Measurements from ENCODE around the gene ZDHHC14. TPM values are rescaled to one million over a fixed set of nuclear protein-coding genes. Genes with fewer than 3 reads are reported as not detected.

ZDHHC14 gene
- total RNA-seq, 1 experiment from 2014 or later, result 3.2 TPM

DNA sequence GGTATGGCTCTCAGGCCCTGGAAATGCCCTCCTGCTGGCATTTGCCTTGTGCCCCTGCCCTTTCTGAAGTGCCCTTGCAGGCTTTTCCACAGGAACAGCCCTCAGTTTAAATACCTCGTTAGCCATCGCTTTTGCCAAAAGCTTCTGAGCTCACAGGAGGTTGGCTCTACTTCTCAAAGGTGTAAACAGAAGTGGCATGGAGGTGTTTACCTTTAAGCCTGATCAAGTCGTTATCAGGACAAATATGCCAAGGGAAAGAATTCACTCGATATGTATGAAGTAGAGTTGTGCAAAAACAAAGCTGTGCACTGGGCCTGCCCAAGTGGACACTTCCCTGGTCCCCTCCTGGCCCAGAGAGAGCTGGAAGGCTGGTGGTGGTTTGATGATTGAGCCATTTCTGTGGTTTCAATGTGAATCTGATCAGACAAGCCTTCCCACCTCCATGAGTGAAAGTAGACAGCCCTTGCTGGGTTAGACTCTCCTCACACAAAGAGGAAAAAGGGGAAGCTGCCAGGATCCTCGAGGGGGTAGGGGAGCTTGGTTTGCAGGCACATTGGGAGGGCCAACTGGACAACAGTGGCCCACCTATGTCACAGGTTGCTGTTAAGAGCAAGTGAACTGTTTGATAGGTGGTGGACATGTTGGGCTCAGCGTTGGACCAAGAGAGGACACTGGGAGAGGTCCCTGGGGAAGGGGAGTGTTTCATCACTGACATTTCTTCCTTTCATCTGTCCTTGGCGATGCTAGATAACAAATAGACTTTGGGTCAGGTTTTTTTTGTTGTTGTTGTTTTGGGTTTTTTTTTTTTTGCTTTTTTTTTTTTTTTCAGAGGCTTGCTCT is 98.7 kb downstream of the ZDHHC14 start:
- intact Hi-C loops (cut with micrococcal nuclease), result no loop called here
- Mint-ChIP-seq H3K4me3 (ENCODE audit: unreplicated experiment) (no peak overlapping the region), H3K4me1 (ENCODE audit: insufficient read depth, unreplicated experiment) (no peaks in the 10 kb centered on the region), H3K36me3 (ENCODE audit: insufficient read depth, unreplicated experiment) (no peaks in the 10 kb centered on the region), H3K9me3 (ENCODE audit: unreplicated experiment) (no peaks in the 10 kb centered on the region), H3K27me3 (ENCODE audit: insufficient read depth, unreplicated experiment) (no peaks in the 10 kb centered on the region), H3K27ac (ENCODE audit: low read depth, unreplicated experiment) (no peak overlapping the region)
- POLR2A ChIA-PET, result no interaction called here
- no peak for DNase-seq (ENCODE audit: unreplicated experiment)
- BruUV-seq (replicated peaks), result no TSS peak
- CTCF ChIA-PET, result no interaction called here
- TF ChIP-seq, protein P1, sequence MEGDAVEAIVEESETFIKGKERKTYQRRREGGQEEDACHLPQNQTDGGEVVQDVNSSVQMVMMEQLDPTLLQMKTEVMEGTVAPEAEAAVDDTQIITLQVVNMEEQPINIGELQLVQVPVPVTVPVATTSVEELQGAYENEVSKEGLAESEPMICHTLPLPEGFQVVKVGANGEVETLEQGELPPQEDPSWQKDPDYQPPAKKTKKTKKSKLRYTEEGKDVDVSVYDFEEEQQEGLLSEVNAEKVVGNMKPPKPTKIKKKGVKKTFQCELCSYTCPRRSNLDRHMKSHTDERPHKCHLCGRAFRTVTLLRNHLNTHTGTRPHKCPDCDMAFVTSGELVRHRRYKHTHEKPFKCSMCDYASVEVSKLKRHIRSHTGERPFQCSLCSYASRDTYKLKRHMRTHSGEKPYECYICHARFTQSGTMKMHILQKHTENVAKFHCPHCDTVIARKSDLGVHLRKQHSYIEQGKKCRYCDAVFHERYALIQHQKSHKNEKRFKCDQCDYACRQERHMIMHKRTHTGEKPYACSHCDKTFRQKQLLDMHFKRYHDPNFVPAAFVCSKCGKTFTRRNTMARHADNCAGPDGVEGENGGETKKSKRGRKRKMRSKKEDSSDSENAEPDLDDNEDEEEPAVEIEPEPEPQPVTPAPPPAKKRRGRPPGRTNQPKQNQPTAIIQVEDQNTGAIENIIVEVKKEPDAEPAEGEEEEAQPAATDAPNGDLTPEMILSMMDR (IDR thresholded peaks at IDR 0.05; ENCODE audit: unreplicated experiment), result no peak

DNA sequence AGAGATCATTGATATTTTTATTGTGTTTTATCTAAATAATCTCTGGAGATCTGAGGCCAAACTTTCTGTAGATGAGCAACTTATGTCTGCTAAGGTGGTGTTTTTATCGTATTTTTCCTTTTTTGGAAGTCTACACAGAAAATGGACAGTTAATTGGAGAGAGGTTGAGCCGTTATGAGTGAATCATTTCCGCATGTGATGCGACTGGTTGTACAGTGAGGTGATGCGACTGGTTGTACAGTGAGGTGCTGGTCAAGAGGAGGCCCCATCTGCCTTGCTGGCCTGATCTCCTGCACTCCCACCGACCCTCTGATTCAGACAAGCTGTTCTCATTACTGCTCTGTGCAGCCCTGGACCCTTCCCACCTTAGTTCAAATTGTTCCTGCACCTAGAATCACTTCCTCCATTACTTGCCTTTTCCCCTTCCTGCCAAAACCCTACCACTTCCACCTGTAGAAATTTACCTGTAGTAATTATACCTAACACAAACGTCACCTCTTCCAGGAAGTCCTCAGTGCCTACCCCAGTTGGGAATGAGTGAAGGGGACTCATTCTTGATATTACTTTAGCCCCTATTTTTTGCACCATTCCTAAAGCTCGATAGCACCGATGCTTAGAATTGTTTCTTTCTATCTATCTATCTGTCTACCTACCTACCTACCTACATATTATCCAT is 100.3 kb downstream of the ZDHHC14 start:
- no TSS peak for BruUV-seq (replicated peaks)
- Mint-ChIP-seq H3K4me3 (ENCODE audit: unreplicated experiment) (no peak overlapping the region), H3K4me1 (ENCODE audit: insufficient read depth, unreplicated experiment) (no peaks in the 10 kb centered on the region), H3K36me3 (ENCODE audit: insufficient read depth, unreplicated experiment) (no peaks in the 10 kb centered on the region), H3K9me3 (ENCODE audit: unreplicated experiment) (no peaks in the 10 kb centered on the region), H3K27me3 (ENCODE audit: insufficient read depth, unreplicated experiment) (no peaks in the 10 kb centered on the region), H3K27ac (ENCODE audit: low read depth, unreplicated experiment) (no peak overlapping the region)
- ChIA-PET CTCF (interaction anchor here (0.7 to 1.4 kb wide), 4 partner anchors 19 to 614 kb away, joined by 3 to 6 read pairs (median 4); no protein-coding TSS in a partner anchor), POLR2A (interaction anchor here (1.3 kb wide), 1 partner anchor 9 kb away, joined by 3 read pairs; no protein-coding TSS in a partner anchor)
- TF ChIP-seq, protein P1 (IDR thresholded peaks at IDR 0.05; ENCODE audit: unreplicated experiment), result no peak
- intact Hi-C loops (cut with micrococcal nuclease), result no loop called here
- DNase-seq (ENCODE audit: unreplicated experiment), result no peak

DNA sequence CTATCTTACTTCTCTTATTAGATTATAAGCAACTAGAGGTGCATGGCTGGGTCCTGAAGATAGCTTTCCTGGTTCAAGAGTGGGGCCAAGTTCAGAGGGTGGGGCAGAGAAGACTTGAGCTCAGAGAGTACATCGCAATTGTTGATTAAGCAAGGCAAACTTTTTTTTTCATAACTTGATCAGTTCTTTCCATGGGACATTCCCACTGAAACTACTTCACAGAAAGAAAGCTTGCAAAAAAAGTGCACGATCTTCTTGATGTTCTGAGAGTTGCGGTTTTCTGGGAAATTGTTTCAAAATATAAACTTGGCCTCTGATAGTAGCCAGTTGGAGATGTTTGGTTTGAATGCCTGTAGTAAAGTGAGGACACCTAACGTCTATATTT is 100.9 kb downstream of the ZDHHC14 start:
- CTCF ChIA-PET, result interaction anchor here (0.9 to 1.4 kb wide), 3 partner anchors 19 to 167 kb away, joined by 3 to 6 read pairs (median 4); no protein-coding TSS in a partner anchor
- H3K9me3 Mint-ChIP-seq (ENCODE audit: unreplicated experiment), result no peaks in the 10 kb centered on the region
- no peak for DNase-seq (ENCODE audit: unreplicated experiment)
- no peaks in the 10 kb centered on the region for H3K4me1 Mint-ChIP-seq (ENCODE audit: insufficient read depth, unreplicated experiment)
- no peak overlapping the region for H3K27ac Mint-ChIP-seq (ENCODE audit: low read depth, unreplicated experiment)
- no TSS peak for BruUV-seq (replicated peaks)
- H3K36me3 Mint-ChIP-seq (ENCODE audit: insufficient read depth, unreplicated experiment), result no peaks in the 10 kb centered on the region
- no peak overlapping the region for H3K4me3 Mint-ChIP-seq (ENCODE audit: unreplicated experiment)
- intact Hi-C loops (cut with micrococcal nuclease), result no loop called here
- H3K27me3 Mint-ChIP-seq (ENCODE audit: insufficient read depth, unreplicated experiment), result no peaks in the 10 kb centered on the region
- POLR2A ChIA-PET, result interaction anchor here (1.3 kb wide), 1 partner anchor 8 kb away, joined by 3 read pairs; no protein-coding TSS in a partner anchor
- TF ChIP-seq, protein P1 (IDR thresholded peaks at IDR 0.05; ENCODE audit: unreplicated experiment), result no peak

DNA sequence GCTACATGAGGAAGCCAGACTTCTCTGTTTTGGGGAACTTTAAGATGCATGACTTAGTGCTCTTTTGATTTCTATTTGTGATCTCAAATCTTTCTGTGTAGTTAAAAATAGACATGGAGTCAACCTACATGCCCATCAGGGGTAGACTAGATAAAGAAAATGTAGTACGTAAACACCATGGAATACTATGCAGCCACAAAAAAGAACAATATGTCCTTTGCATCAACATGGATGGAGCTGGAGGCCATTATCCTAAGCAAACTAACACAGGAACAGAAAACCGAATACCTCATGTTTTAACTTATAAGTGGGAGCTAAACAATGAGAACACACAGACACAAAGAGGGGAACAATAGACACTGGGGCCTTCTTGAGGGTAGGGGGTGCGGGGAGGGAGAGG is 102.8 kb downstream of the ZDHHC14 start:
- Mint-ChIP-seq H3K9me3 (ENCODE audit: unreplicated experiment) (no peaks in the 10 kb centered on the region), H3K27me3 (ENCODE audit: insufficient read depth, unreplicated experiment) (no peaks in the 10 kb centered on the region), H3K4me3 (ENCODE audit: unreplicated experiment) (no peak overlapping the region), H3K4me1 (ENCODE audit: insufficient read depth, unreplicated experiment) (no peaks in the 10 kb centered on the region), H3K27ac (ENCODE audit: low read depth, unreplicated experiment) (no peak overlapping the region), H3K36me3 (ENCODE audit: insufficient read depth, unreplicated experiment) (no peaks in the 10 kb centered on the region)
- DNase-seq (ENCODE audit: unreplicated experiment), result no peak
- BruUV-seq (replicated peaks), result no TSS peak
- ChIA-PET POLR2A (no interaction called here), CTCF (interaction anchor here (0.6 kb wide), 1 partner anchor 23 kb away, joined by 4 read pairs; no protein-coding TSS in a partner anchor)
- intact Hi-C loops (cut with micrococcal nuclease), result no loop called here
- TF ChIP-seq, protein P1 (IDR thresholded peaks at IDR 0.05; ENCODE audit: unreplicated experiment), result no peak

Data from MCF 10A (cell line).